Lower lobe of right lung (tissue), 2 donors: ENCODE results near the gene BRD3OS. TPM values are rescaled to one million over a fixed set of nuclear protein-coding genes. Genes with fewer than 3 reads are reported as not detected.
A peak's percentile ranks its signal among the peaks of the same experiment; 100 is the strongest.
"Not testable (repeated sequence)": the region's sequence is repeated elsewhere in the genome, so short reads cannot be mapped to it uniquely, and the experiment has no call there.

ENCODE experiments used
- ATAC-seq, 2 donors: fragments of 200-7000 bp; cut with Tn5 transposase; one replicate each; pipeline ENCODE4 v1.9.1; 2020 to 2022; ENCODE audit warnings: mild to moderate bottlenecking in 2 of 2, moderate library complexity in 2 of 2
- DNase-seq: peaks from one replicate; pipeline ENCODE4 v3.0.0-alpha.2; 2020
- H3K27ac ChIP-seq: fragments of 200-600 bp; one replicate; pipeline ENCODE4 v1.8.0; 2022
- H3K27me3 ChIP-seq: fragments of 200-600 bp; one replicate; pipeline ENCODE4 v1.8.0; 2022; ENCODE audit warnings: low read depth
- H3K36me3 ChIP-seq: fragments of 200-600 bp; one replicate; pipeline ENCODE4 v1.8.0; 2022; ENCODE audit warnings: mild to moderate bottlenecking
- H3K4me1 ChIP-seq: fragments of 200-600 bp; one replicate; pipeline ENCODE4 v1.8.0; 2022
- H3K4me3 ChIP-seq: fragments of 200-600 bp; one replicate; pipeline ENCODE4 v1.8.0; 2022; ENCODE audit warnings: mild to moderate bottlenecking
- H3K9me3 ChIP-seq: fragments of 200-600 bp; one replicate; pipeline ENCODE4 v1.8.0; 2022
- intact Hi-C: fragments of 100-400 bp; cut with DNase I; formaldehyde crosslinking; loops from one replicate; pipeline ENCODE4 v1.11.0; 2022
- total RNA-seq: library from RNA; stranded (reverse); fragmentation: NEBNext Ultra II Directional; extraction: Animal tissue kit (Norgen Biotek cat#: 25700); gene quantifications from one replicate; pipeline ENCODE4 v1.2.1, GENCODE V29; 2021
- TF ChIP-seq, protein P1 (sequence below): fragments of 200-600 bp; IDR thresholded peaks from one replicate; pipeline ENCODE4 v1.8.0; 2022; ENCODE audit warnings: antibody characterized with exemption, mild to moderate bottlenecking
- donor health status: DM: no; HTN: yes; CAD: no; lungs with severe emphysema.

The BRD3OS gene
- total RNA-seq, 1 donor from 2014 or later: 15.6 TPM

DNA sequence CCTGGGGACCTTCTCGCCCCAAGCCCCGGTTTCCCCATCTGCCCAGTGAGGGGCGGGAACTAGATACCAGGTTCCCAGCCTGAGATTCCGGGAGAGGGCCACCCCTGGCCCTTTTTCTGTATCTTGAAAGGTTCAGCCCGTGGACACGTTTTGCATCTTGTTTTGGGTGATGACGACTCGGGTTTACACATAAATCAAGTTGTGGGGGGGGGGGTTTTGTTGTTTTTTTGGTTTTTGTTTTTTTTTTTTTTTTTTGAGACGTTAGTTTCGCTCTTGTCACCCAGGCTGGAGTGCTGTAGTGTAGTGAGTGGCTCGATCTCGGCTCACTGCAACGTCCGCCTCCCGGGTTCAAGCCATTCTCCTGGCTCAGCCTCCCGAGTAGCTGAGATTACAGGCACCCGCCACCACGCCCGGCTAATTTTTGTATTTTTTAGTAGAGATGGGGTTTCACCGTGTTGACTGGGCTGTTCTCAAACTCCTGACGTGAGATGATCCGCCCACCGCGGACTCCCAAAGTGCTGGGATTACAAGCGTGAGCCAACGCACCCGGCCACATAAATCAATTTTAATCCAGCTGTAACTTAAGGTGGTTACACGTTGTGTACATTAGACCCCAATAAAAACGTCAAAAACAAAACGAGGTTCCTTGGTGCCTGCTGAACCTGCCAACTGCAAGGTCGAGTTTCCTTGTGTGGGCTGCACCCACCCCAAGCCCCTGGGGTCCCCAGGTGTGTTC is 43.6 kb downstream of the BRD3OS start:
- H3K27me3 ChIP-seq: peaks cover 15% of the 10 kb centered on the region
- H3K27ac ChIP-seq: peak overlapping the region; percentile 96
- intact Hi-C loops: no loop called here
- no peak for ATAC-seq
- TF ChIP-seq, protein P1, sequence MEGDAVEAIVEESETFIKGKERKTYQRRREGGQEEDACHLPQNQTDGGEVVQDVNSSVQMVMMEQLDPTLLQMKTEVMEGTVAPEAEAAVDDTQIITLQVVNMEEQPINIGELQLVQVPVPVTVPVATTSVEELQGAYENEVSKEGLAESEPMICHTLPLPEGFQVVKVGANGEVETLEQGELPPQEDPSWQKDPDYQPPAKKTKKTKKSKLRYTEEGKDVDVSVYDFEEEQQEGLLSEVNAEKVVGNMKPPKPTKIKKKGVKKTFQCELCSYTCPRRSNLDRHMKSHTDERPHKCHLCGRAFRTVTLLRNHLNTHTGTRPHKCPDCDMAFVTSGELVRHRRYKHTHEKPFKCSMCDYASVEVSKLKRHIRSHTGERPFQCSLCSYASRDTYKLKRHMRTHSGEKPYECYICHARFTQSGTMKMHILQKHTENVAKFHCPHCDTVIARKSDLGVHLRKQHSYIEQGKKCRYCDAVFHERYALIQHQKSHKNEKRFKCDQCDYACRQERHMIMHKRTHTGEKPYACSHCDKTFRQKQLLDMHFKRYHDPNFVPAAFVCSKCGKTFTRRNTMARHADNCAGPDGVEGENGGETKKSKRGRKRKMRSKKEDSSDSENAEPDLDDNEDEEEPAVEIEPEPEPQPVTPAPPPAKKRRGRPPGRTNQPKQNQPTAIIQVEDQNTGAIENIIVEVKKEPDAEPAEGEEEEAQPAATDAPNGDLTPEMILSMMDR: no peak
- H3K36me3 ChIP-seq: no peaks in the 10 kb centered on the region
- H3K9me3 ChIP-seq: no peaks in the 10 kb centered on the region
- peak; percentile 47 for DNase-seq
- peak overlapping the region; percentile 68 for H3K4me3 ChIP-seq
- H3K4me1 ChIP-seq: peaks cover 32% of the 10 kb centered on the region

DNA sequence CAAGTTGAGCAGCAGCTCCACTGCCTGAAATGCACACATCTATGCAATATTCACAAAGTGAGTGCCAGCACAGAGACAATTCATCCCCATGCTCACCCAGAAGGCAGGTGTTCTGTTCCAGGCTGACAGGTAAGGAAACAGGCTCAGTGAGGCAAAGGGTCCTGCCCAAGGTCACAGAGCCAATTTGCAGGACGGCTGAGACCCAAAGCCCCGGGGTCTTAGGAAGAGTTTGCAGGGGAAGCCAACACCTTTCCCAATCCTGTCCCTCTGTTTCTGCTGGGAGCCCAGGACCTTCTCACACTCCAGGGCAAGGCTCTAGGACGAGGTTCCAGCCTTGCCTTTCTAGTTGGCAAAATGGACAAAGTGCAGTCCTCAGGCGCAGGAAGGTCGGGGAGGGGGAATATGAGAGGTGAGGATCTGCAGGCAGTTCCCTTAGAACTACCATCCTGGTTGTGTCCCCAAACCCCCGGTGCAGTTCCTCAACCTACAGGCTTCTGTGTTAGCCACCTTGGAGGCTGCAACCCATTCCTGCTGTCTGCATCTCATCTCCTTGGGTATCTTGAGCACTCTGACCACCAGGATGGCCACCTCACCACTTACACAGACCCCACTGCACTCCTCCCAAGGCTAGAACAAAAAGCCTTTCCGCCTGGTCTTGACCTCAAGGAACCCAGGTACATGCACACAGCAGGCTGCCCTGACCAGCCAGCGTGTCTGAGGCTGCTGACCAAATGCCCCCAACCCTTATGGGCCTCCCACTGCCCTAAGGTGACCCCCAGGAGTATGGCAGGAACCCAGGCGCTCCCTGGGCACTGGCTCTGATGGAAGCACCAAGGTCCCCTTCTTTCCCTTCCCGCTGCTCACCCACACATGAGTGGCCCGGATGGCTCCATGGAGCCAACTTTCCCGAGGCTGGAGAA is 44.5 kb downstream of the BRD3OS start:
- no peak for DNase-seq
- intact Hi-C loops: no loop called here
- H3K4me3 ChIP-seq: no peak overlapping the region

DNA sequence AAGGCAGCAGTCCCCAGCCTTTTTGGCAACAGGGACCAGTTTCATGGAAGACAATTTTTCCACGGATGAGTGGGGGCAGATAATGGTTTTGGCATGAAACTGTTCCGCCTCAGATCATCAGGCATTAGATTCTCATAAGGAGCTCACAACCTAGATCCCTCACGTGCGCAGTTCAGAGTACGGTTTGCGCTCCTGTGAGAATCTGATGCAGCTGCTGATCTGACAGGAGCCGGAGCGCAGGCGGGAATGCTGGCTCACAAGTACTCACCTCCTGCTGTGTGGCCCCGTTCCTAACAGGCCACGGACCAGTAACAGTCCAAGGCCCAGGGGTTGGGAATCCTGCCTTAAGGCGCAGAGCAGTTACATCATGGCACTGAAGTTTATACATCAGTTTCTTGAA is 45.9 kb downstream of the BRD3OS start:
- H3K4me1 ChIP-seq: peaks cover 11% of the 10 kb centered on the region
- DNase-seq: no peak
- H3K36me3 ChIP-seq: no peaks in the 10 kb centered on the region
- H3K9me3 ChIP-seq: no peaks in the 10 kb centered on the region
- intact Hi-C loops: no loop called here
- no peak overlapping the region for H3K4me3 ChIP-seq
- TF ChIP-seq, protein P1: no peak
- no peak overlapping the region for H3K27ac ChIP-seq
- H3K27me3 ChIP-seq: peaks cover 15% of the 10 kb centered on the region
- ATAC-seq: no peak

More for the DNA sequence above, 44.5 kb downstream of the BRD3OS start:
- Histone ChIP-seq H3K36me3 (no peaks in the 10 kb centered on the region), H3K27me3 (peaks cover 15% of the 10 kb centered on the region), H3K9me3 (no peaks in the 10 kb centered on the region), H3K27ac (no peak overlapping the region), H3K4me1 (peaks cover 24% of the 10 kb centered on the region)
- no peak for ATAC-seq
- TF ChIP-seq, protein P1: no peak

DNA sequence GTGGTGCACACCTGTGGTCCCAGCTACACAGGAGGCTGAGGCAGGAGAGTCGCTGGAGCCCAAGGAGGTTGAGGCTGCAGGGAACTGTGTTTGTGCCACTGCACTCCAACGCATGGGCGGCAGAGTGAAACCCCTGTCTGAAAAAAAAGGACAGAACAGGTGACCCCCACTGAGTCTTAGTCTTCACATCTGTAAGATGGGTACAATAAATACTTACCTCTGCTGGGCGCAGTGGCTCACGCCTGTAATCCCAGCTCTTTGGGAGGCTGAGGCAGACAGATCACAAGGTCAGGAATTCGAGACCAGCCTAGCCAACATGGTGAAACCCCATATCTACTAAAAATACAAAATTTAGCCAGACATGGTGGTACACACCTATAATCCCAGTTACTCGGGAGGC is 47.4 kb downstream of the BRD3OS start:
- DNase-seq, intact Hi-C loops: not testable (repeated sequence)

DNA sequence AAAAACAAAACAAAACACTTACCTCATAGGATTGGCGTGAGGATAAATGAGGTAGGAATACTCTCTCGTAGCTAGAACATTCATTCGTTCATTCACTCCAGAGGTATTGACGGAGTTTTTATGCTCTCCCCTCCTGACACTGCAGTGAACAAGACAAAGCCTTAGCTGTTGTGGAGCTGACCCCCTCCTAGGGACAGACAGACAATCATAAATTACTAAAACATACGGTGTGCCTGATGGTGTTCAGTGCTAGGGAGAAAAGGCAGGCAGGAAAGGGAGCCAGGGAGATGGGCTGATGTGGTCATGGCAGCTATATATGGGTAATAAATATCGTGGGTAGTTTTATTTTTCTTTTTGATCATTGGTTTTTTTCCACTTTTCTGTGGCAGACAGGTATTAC is 48.2 kb downstream of the BRD3OS start:
- H3K36me3 ChIP-seq: no peaks in the 10 kb centered on the region
- H3K4me1 ChIP-seq: peaks cover 4% of the 10 kb centered on the region
- H3K27ac ChIP-seq: no peak overlapping the region
- DNase-seq (no peak), ATAC-seq (no peak)
- TF ChIP-seq, protein P1: no peak
- H3K4me3 ChIP-seq: no peak overlapping the region
- intact Hi-C loops: no loop called here
- H3K27me3 ChIP-seq: peaks cover 15% of the 10 kb centered on the region
- H3K9me3 ChIP-seq: peaks cover 1% of the 10 kb centered on the region

More for the DNA sequence above, 47.4 kb downstream of the BRD3OS start:
- H3K27me3 ChIP-seq: peaks cover 15% of the 10 kb centered on the region
- not testable (repeated sequence) for H3K27ac ChIP-seq, H3K9me3 ChIP-seq, H3K4me1 ChIP-seq, H3K36me3 ChIP-seq, H3K4me3 ChIP-seq, ATAC-seq

DNA sequence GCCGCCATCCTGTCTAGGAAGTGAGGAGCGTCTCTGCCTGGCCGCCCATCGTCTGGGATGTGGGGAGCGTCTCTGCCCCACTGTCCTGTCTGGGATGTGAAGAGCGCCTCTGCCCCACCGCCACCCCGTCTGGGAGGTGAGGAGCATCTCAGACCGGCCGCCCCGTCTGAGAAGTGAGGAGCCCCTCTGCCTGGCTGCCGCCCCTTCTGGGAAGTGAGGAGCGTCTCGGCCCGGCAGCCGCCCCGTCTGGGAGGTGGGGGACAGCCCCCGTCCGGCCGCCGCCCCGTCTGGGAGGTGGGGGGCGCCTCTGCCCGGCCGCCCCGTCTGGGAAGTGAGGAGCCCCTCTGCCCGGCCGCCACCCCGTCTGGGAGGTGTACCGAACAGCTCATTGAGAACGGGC is 50.4 kb downstream of the BRD3OS start:
- H3K4me3 ChIP-seq, H3K36me3 ChIP-seq, H3K4me1 ChIP-seq, H3K27me3 ChIP-seq, intact Hi-C loops, ATAC-seq, DNase-seq, H3K9me3 ChIP-seq, H3K27ac ChIP-seq: not testable (repeated sequence)
